ELR (cell line): Measurements from ENCODE around the gene NRXN2.

Experiments used
- DNase-seq: peaks from one replicate; pipeline ENCODE4 v3.0.0-alpha.2; 2015; ENCODE audit warnings: low read depth

The NRXN2 gene

DNA sequence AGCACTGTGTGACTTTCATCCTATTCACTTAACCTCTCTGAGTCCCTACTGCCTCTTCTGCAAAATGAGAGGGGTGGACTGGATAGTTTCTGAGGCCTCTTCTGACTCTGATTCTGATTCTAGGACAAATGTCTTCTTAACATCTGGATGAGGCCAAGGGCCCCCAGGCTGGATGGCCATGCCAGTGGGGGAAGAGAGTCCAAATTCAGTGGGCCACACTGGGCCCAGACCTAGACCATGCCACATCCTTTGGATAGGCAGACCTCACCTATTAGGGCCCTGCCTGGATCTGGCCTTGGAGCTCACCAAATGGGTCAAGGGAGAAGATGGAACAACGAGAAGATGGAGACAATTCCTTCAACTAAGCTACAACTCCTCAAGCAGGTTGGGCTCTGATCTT is 24.6 kb downstream of the NRXN2 start:
- no peak for DNase-seq

DNA sequence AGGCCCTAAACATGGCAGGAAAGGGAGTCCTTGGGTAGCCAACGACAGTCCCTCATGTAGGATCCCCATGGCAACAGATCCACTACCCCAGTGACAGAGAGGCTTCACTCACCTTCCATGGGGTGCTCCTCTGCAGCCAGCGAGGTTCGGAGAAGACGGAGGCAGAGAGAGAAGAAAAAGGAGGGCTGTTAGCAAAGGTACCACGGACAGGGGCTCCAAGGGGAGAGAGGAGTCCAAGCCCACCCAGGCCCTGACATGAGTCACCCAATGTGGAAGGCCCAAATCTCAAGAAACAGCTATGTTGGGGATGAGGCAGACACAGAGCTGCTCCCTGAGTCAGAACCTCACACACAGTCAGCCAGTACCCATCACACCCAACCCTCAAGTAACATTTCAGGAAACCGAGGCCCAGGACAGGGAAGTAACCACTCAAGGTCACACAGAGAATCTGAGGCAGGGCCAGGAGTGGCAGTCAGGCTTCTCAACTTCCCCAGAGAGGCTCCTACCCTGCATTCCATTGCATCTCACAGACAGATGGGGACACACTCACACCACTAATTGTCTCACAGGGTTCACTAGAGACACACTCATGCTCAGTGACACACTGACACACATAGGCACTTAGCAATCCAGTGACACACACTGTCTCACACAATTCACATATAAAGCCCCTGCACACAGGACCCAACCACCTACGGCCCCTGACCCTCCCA is 25.2 kb downstream of the NRXN2 start:
- no peak for DNase-seq

DNA sequence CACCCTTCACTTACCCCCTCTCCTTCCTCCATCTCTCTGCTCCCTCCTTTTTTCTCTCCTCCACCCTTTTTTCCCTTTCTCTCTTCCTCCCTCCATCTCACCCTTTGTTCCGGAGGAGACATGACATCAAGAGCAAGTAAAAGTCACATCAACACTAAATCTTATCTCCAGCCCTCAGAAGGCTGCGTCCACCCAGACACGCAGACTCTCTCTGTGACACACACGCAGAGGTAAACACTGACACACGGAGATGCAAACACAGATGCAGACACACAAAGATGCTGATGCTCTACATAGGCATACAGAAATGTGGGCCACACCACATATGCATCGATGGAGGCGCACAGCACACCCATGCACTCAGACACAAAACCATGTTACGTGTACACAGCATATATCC is 27.0 kb downstream of the NRXN2 start:
- DNase-seq: no peak

- DNase-seq: no peak
Observed at GRCh38 chr11:64695548-64695947, 27.4 kb downstream of the NRXN2 start.

- DNase-seq: no peak
Observed at GRCh38 chr11:64694821-64695365, 28.1 kb downstream of the NRXN2 start.

DNA sequence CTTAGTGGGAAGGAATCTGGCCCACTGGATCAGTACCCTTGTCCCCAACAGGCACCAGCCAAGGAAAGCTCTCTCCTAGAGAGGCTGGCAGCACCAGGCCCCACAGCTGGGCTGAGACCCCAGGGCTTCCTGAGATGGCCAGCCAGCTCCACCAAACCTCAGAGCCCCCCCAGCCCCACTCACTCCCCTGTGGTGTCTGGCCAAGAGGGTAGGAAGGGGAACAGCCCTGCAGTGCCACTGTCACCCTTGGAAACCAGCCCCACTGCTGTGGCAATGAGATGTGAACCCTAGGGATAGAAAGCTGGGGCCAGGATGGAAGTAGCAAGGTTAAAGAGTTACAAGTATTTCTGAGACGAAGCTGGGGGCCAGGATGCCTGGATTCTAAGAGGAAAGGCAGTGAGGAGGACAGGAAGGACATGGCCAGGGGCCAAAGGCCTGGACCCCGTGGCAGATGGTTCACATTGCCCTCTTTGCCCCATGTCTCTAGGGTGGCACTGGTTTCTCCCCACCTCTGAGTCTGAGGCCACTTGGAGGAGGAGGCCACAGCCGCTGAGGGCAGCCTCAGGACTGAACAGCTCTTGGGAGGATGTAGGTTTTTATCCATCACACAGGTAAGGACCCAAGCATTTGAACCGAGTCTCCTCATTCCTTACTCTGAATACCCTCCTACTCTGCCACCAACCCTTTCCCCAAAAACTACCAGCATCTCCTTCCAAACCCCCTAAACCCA is 28.8 kb downstream of the NRXN2 start:
- no peak for DNase-seq

DNA sequence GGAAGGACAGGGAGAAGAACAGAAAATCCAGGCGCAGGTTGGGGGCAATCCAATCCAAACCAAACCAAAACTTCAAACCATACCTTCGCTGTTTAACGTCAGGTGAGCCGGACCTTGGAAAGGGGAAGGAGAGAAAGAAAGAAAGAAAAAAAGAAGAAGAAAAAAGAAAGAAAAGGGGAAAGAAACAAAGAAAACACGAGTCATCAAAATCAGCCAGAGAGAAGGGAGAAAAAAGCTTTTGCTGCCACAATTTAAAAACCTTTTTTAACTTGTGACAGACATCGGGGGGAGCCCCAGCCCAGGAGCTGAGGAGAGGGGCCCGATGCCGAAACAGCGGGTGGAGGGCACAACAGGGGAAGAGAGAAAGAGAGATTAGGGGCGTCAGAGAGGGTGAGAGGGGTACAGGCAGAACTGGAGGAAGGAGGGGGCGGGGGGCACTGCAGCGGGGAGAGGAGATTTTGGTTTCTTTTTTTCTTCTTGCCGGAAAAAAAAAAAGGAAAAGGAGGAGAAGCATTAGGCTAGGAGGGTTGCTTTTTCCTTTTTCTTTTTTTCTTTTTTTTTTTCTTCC is 30.1 kb downstream of the NRXN2 start:
- DNase-seq: no peak

DNA sequence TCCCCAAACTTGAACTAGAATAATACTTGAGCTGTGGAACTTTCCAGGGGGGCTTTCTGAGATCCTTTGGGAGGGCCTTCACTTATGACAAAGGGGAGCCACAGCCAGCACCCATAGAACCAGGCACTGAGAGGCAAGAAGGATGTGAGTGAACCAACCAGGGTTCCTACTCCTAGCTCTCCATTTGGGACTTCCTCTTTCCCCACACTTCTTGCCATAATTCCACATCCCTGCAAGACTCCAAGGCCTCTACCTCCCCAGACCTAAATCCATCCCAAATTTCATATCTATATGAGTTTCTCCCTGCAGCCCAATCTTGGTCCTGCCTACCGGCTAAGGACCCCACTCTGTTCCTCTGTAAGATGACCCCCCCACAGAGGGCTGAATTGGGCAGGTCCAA is 31.5 kb downstream of the NRXN2 start:
- no peak for DNase-seq

- DNase-seq: no peak
Observed at GRCh38 chr11:64690235-64690634, 32.8 kb downstream of the NRXN2 start.

GRCh38 chr11:64688534-64688982 is 34.4 kb downstream of the NRXN2 start:
- DNase-seq: peak; percentile 87

- no peak for DNase-seq
Observed at GRCh38 chr11:64687643-64688533, 35.1 kb downstream of the NRXN2 start.

- DNase-seq: no peak
Observed at GRCh38 chr11:64687204-64687603, 35.8 kb downstream of the NRXN2 start.

DNA sequence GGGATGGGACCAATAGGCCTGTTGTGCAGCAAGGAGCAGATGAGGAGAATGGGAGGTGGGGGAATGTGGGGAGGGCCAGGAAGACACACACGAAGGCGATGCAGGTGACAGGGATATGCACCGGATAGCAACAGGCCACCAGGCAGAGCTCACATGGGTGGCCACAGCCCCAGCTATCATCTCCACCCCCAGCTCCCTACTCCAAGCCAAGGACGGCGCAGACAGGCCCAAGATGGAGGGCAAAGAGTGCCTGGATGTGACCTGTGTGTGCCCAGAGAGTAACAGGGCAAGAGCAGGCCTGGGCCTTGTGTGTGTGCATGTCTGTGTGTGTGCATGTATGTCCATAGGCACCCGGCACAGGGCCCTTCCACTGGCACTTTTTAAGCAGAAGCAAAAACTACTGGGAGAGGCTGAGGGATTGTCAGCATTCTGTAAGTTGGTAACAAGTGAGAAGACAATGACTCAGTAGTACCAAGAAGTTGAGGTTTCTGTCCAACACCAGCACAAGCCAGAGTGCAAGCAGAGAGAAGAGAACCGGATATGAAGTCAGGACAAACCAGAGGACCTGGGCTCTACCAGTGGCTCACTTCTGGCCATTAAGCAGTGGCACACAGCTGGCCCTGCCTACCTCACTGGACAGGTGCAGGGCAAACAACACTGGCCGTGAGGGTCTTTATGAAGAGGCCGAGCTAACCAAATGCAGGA is 36.4 kb downstream of the NRXN2 start:
- peak; percentile 17 for DNase-seq

DNA sequence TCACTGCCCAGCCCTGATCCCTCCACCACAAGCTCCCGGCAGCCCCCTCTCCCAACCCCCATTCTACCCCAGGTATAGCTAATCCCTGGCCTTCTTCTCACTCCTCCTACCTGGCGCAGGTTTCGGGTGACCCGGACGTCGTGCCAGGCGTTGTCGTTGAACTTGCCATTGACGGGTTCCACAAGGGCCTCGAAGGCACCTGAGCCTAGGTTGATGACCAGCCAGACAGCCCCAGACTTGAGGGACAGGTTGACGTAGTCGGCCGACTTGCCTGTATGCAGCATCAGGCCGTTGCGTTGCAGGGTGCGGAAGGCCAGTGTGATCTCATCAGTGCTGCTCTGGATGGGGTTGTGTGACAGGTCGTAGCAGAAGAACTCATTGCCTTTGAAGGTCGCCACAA is 37.5 kb downstream of the NRXN2 start:
- DNase-seq: no peak

DNA sequence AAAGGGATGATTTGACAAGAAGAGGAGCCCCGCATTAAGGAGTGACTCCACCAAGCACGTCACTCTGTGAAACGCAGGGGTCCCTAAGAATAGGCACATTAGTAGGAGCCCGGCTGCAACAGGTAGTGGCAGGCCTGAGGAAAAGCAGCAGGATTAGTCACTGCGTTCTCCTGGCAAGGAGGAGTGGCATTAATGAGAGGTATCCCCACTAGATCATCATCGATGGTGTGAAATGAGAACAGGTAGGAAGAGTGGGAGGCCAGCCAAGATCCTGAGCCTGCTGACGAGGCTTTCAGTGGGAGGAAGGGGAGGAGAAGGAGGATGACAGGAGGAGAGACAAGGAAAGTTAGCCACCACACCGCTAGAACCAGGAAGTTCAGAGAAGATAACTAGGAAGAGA is 38.6 kb downstream of the NRXN2 start:
- DNase-seq: no peak

- DNase-seq: no peak
Observed at GRCh38 chr11:64681171-64681570, 41.8 kb downstream of the NRXN2 start.

GRCh38 chr11:64679846-64680245 is 43.2 kb downstream of the NRXN2 start:
- DNase-seq: no peak

- no peak for DNase-seq
Observed at GRCh38 chr11:64677441-64678023, 45.5 kb downstream of the NRXN2 start.

DNA sequence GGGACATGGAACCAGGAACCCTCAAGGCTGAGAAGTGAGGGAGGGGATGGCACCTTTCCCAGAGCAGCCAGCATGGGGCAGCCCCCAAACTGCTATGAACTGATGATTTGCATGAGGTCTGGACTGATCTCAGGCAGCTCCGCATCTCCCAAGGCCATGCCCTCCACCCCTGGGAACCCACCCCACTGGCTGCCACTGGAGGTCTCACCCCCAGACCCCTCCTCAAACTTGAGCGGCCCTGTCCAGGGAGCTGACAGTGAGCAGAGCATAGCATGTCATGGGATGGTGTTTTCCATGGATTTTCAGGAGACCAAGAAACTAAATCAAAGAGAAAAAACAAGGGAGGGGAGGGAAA is 46.8 kb downstream of the NRXN2 start:
- no peak for DNase-seq

DNA sequence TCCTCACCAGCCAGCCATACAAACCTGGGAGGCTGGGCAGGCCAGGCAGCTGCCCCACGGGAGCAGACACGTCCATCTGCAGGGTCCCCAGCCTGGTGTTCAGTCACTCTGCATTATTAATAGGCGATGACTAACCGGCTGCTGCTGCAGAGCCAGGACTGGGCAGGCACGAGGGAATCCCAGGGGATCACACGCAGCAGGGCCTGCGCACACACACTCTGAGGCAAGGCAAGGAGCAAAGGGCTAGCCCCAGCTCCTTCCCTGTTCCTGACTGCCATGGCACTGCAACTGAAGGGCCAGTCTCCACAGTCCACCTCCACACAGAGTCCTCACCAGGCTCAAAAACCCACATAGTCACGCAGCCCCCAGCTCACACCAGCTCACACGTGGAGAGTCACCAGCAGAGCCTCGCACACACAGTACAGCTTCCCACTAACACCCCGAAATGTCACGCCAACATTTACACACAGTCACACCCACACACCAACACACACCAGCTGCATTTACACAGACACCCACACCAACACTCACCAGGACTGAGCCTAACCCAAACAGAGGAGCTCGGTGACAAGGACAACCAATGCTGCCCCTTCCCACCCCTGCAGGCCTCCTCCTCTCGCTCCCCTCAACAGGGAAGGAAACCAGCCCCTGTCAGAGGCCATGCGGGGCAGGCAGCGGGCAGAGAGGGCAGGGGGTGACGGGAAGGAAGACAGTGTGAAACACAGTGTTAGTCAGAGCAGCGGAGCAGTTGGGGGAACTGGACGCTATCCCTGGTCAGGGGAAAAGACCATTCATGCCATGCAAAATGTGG is 47.3 kb downstream of the NRXN2 start:
- peak; percentile 65 for DNase-seq
